NCI-H446 (cell line): Measurements from ENCODE around the gene COX10.
"Not testable (repeated sequence)": the region's sequence is repeated elsewhere in the genome, so short reads cannot be mapped to it uniquely, and the experiment has no call there.

Source experiments
- DNase-seq, 2 experiments: peaks; one replicate each; lab custom pipeline; 2025; lab: John Stamatoyannopoulos, UW

Gene COX10

GRCh38 chr17:14177801-14178200 lies 108.5 kb downstream of the COX10 start:
- not testable (repeated sequence) for DNase-seq

GRCh38 chr17:14179951-14180350 lies 110.6 kb downstream of the COX10 start:
- not testable (repeated sequence) for DNase-seq

GRCh38 chr17:14182084-14182483 lies 112.8 kb downstream of the COX10 start:
- not testable (repeated sequence) for DNase-seq

- not testable (repeated sequence) for DNase-seq
Observed at GRCh38 chr17:14184536-14184935, 115.2 kb downstream of the COX10 start.

- DNase-seq: not testable (repeated sequence)
Observed at GRCh38 chr17:14186443-14186842, 117.1 kb downstream of the COX10 start.

GRCh38 chr17:14190774-14191173 lies 121.5 kb downstream of the COX10 start:
- DNase-seq: not testable (repeated sequence)

- DNase-seq: not testable (repeated sequence)
Observed at GRCh38 chr17:14191469-14191868, 122.2 kb downstream of the COX10 start.

GRCh38 chr17:14192039-14192438 lies 122.7 kb downstream of the COX10 start:
- not testable (repeated sequence) for DNase-seq

- not testable (repeated sequence) for DNase-seq
Observed at GRCh38 chr17:14192636-14193344, 123.5 kb downstream of the COX10 start.

- DNase-seq: no peak
Observed at GRCh38 chr17:14196377-14196997, 127.2 kb downstream of the COX10 start.

GRCh38 chr17:14197057-14197456 lies 127.8 kb downstream of the COX10 start:
- DNase-seq: no peak

- no peak for DNase-seq
Observed at GRCh38 chr17:14197586-14197985, 128.3 kb downstream of the COX10 start.

- no peak for DNase-seq
Observed at GRCh38 chr17:14198013-14198412, 128.7 kb downstream of the COX10 start.

GRCh38 chr17:14198575-14198974 lies 129.3 kb downstream of the COX10 start:
- DNase-seq: no peak

- DNase-seq: no peak
Observed at GRCh38 chr17:14199601-14200000, 130.3 kb downstream of the COX10 start.

GRCh38 chr17:14200354-14200753 lies 131.1 kb downstream of the COX10 start:
- no peak for DNase-seq

GRCh38 chr17:14201021-14201987 lies 132.0 kb downstream of the COX10 start:
- DNase-seq: no peak

GRCh38 chr17:14201988-14202380 lies 132.7 kb downstream of the COX10 start:
- no peak for DNase-seq

GRCh38 chr17:14202388-14203166 lies 133.3 kb downstream of the COX10 start:
- no peak for DNase-seq

- no peak for DNase-seq
Observed at GRCh38 chr17:14203388-14203787, 134.1 kb downstream of the COX10 start.

GRCh38 chr17:14204084-14204483 lies 134.8 kb downstream of the COX10 start:
- no peak for DNase-seq

GRCh38 chr17:14204546-14204945 lies 135.2 kb downstream of the COX10 start:
- no peak for DNase-seq
